SHP77 treated with DMSO at 0.1 percent for 48 hours (cell line): ENCODE data around the gene STEAP2.

Source experiments
- DNase-seq: peaks from one replicate; lab custom pipeline; 2025; lab: John Stamatoyannopoulos, UW

The STEAP2 gene

GRCh38 chr7:90272242-90272641, 60.7 kb downstream of the STEAP2 start:
- DNase-seq: no peak

GRCh38 chr7:90274161-90274560, 62.6 kb downstream of the STEAP2 start:
- DNase-seq: no peak

- no peak for DNase-seq
Measured at GRCh38 chr7:90276033-90276728, 64.6 kb downstream of the STEAP2 start.
